ENCODE results near the gene ERP27.

Gene ERP27

DNA sequence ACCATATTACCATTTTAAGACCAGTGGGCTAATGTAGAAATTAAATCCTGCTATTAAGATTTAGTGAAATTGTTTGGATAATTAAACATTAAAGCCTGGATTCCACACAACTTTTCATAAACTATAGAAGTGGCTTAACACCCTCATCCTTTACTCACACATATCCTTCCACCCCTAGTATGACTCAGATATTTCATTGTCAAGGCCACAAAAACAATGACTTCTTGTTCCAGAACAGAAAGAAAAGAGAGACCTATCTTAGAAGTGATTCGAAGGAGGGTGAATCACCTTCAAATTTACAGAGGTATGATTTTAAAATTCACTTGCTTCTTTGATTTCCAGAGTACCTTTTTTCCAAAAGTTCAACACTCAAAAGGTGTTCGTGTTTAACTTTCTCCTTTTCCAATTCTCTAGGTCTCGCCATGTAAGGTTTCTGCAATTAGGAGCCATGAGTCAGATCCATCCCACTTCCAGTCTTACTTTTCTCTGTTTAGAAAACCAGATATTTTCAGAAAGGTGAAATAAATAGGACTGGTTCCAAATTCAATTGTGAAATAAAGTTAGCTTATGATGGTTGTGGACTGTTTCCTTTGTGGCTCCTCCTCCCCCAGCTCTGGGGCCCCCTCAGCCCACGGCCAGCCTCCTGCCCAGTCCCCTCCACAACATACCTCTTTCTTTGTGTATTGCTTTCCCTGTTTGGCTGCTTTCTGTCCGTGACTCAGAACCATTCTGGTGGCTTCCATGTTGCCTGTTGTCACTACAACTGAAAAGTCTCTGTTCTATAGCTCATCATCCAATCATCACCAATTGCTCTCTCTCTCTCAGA lies 28.0 kb downstream of the ERP27 start:
- no peak overlapping the region for H3K4me3 ChIP-seq (ENCODE audit: low read depth, low read length)
- DNase-seq (ENCODE audit: low read depth) = no peak

DNA sequence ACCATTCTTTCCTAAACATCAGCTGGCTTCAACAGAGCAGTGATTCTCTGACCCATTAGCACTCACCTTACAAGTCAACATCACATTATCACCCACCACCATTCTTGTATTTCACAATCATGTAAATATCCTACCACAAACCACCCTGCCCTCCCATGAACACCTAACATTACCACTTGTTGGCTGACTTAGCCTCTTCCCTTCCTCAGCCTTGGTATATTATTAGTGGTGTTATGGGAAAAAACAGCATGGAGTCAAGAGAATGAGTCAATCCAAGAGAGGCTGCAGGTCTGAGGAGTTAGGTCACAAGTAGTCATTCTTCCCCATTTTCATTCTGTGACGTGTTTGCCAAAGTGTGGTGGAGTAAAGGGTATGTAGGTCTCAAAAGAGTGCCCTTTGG lies 30.4 kb downstream of the ERP27 start:
- no peak overlapping the region for H3K4me3 ChIP-seq (ENCODE audit: low read depth, low read length)
- DNase-seq (ENCODE audit: low read depth) = no peak

DNA sequence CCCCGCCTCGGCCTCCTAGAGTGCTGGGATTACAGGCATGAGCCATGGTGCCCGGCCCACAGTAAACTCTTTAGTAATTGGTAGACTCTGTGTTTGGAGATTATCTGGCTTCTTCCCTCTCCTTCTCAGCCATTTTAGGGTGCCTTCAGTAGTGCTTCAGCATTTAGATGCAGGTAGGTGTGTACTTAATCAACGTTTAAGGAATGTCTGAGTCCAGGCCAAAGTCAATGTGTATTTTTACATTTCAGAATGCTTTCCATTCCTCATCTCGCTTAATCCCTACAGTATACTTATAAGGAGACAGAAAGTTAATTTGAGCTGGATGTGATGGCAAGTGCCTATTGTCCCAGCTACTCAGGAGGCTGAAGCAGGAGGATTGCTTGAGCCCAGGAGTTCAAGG lies 32.2 kb downstream of the ERP27 start:
- H3K4me3 ChIP-seq (ENCODE audit: low read depth, low read length) = no peak overlapping the region
- no peak for DNase-seq (ENCODE audit: low read depth)

DNA sequence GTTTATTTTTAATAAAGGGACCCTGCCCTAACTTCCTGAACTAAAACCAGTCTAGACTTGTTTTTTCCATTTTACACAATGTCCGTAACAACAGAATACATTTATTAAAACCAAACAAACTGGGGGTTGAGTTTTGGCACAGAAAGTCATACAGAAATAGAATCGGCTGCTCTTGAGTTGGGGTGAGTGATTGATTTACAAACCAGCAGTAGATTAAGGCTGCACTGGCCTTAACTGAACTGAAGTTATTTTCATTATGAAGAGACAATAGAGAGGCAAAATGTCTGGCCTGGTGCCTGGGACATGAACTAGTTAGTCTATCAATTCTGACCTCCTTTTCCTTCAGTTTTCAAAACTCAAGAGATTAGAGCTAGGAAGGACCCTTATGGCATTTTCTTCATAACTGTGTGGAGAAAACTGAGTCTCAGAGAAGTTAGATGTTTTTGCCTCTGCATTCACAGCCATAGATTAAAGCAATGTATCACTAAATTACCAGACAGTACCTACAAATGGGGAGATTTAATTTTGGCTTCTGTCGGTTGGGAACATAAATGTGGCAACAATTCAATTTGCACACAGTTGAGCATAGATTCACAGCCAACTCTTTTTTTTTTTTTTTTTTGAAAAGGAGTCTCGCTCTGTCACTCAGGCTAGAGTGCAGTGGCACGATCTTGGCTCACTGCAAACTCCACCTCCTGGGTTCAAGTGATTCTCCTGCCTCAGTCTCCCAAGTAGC lies 32.9 kb downstream of the ERP27 start:
- no peak overlapping the region for H3K4me3 ChIP-seq (ENCODE audit: low read depth, low read length)
- no peak for DNase-seq (ENCODE audit: low read depth)

DNA sequence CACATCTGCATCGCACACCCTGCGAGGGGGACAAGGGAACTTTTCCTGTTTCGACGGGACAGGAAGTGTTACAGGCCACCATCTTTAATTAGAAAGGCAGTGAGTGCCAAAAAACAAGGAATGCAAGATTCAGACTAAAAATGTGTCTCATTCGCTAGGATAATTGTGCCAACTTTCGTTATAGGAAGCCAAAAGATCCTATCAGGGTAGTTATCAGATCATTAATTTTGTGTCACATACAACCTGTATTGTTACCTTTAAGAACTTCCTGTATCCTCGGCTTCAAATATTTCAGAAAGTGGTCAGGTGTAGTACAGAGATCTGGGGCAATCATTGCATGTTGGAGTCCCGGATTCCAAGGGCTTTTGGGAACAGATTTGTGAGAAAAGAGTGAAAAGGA lies 33.5 kb downstream of the ERP27 start:
- DNase-seq (ENCODE audit: low read depth) = no peak
- H3K4me3 ChIP-seq (ENCODE audit: low read depth, low read length) = no peak overlapping the region

DNA sequence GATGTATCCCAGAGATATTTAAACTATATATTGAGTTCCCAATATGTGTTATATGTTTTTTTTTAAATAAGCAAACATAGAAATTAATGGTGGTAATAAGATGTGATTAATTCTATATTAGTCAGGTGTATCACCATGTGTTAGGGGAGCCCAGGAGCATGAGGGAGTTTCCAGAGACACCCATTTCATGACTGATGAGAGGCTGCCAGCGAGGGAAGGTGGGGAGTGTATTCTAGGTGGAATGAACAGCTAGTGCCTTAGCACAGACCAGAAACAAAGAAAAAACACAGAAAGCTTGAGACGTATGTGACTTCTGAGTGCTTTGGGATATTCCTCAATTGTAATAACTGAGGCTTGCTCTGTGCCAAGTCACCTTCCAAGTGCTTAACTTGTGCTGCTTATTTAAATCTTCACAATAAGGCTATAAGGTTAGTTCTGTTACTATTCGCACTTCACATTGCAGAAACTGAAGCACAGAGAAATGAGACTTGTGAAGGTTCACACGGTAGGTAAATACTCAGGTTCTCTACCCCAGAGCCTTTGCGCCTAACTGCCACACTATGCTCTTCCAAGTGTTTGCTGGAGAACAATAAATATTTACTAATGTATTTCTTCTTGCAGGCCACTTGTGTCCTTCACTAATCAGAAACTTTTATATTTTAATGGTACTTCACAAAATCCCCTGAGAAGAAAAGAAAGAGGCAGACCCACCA lies 34.8 kb downstream of the ERP27 start:
- no peak overlapping the region for H3K4me3 ChIP-seq (ENCODE audit: low read depth, low read length)
- DNase-seq (ENCODE audit: low read depth) = no peak

DNA sequence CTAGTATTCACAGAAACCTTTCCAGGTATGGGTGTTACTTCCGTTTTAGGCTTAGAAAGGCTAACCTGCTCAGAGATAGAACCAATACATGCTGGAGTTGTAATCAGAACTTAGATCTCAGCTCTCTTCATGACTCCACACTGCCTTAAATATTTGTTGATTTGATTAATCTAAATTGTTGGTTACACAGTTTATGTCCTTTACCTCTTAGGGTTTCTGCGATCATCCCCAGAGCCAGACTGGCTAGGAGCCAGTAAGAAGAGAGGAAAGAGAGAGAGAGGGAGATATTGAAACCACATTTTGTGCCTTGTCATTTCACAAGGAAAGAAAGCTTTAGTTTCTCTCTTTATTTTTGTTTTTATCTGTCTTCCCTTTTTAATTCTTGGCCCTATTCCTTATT lies 35.9 kb downstream of the ERP27 start:
- H3K4me3 ChIP-seq (ENCODE audit: low read depth, low read length) = no peak overlapping the region
- DNase-seq (ENCODE audit: low read depth) = no peak

DNA sequence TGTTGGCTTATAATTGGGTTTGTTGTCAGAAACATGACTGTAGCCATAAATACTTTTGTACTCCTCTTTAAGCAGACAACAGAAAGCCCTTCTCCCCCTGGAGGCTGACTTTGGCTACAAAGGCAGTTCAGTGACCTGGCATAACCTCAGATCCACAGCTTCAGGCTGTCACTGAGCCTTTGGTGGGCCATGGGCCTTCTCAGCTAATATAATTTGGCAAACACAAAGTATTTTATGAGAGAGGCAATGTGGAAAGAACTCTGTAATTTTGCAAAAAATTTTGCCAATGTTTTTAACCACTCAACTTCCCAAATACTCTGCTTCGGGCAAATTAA lies 37.1 kb downstream of the ERP27 start:
- no peak for DNase-seq (ENCODE audit: low read depth)
- H3K4me3 ChIP-seq (ENCODE audit: low read depth, low read length) = no peak overlapping the region

DNA sequence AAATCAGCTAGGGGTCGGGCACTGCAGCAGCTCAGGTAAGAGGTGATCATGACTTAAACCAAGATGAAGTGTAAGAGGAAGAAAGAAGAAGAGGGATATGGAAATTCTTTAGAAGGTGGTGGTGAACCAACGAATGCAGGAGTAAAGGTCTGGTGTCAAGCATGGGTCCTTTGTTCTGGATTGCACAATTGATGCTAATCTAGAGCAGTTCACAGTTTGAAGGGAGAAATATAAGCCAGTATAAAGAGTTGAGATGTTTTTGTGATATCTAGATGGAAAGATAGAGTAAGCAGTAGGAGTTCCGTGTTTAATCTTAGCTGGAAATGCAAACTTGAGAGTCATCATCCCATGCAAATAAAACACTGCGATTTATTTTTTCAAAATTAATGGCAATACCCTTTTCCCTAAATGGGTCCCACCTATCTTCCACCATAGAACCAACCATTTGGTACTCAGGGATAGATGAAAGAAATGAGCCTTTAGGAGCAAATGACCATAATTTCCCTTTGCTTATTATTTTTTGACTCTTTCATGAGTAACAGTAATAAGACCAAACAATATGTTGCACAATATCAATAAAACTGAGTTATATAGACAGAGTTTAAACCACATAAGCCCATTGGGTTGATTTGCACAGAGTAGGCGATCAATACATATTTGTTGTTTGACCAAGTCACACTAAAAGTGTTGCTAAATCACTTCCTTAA lies 37.7 kb downstream of the ERP27 start:
- H3K4me3 ChIP-seq (ENCODE audit: low read depth, low read length) = no peak overlapping the region
- no peak for DNase-seq (ENCODE audit: low read depth)

DNA sequence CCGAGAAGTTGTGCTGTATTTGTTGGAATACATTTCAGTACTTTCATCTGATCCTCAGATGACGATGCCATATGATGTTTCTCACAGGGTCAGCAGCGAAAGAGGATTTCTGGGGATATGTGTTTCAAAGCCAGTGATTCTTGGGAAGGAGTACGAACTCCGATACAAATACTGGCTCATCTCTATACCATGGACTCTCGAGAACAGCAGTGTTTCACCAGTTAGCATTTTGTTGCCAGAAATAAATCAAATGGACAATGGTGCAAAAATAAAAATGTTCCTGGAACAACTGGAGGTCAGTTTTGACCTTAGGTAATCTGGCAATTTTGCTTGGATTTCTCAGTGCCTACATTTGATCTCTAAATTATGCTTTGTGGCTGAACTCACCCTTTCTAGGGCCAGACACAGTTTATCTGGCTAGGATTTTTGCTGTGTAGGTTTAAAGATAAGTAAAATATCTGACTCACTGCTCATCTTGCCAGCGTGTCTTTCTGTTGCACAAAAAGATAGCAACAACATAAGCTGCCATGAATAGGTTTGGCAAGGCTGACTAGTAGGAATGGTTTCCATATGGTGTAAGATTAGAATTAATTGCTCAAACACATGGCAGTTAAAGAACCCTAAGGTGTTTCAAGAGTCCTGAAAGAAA lies 41.7 kb downstream of the ERP27 start:
- DNase-seq (ENCODE audit: low read depth) = peak; percentile 60
- H3K4me3 ChIP-seq (ENCODE audit: low read depth, low read length) = no peak overlapping the region

DNA sequence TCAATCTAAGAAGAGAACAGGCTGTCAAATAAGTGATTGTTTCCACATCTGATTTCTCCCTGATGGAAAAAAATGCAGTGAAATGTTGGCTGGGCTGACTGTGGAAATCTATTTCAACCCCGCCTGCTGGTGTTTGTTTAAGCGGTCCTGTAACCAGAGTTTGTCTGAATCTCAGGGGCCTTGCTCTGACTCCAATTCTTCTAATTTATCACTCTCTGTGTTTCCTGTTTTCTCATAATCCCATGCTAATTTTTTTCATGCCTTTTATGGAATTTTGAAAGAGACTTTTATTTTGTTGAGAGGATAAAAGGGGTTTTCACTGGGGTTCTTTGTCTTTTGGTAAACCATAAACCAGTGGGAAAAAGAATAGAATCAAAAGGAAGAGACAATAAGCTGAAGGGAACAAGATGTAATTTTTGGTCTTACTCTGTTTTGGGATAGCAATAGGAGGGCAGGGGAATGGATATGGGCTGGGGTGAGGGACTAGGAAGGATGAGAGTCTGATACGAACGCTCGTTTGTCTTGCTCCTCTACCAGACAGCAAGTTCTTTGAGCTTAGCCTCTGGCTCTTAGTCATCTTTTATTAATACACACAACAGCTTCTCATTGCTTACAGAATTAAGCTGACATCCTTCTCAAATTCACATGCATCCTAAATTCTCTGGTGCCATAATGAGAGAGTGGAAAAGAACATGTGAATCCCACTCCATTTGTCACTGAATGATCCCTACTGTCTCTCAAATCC lies 44.7 kb downstream of the ERP27 start:
- H3K4me3 ChIP-seq (ENCODE audit: low read depth, low read length) = no peak overlapping the region
- DNase-seq (ENCODE audit: low read depth) = no peak

DNA sequence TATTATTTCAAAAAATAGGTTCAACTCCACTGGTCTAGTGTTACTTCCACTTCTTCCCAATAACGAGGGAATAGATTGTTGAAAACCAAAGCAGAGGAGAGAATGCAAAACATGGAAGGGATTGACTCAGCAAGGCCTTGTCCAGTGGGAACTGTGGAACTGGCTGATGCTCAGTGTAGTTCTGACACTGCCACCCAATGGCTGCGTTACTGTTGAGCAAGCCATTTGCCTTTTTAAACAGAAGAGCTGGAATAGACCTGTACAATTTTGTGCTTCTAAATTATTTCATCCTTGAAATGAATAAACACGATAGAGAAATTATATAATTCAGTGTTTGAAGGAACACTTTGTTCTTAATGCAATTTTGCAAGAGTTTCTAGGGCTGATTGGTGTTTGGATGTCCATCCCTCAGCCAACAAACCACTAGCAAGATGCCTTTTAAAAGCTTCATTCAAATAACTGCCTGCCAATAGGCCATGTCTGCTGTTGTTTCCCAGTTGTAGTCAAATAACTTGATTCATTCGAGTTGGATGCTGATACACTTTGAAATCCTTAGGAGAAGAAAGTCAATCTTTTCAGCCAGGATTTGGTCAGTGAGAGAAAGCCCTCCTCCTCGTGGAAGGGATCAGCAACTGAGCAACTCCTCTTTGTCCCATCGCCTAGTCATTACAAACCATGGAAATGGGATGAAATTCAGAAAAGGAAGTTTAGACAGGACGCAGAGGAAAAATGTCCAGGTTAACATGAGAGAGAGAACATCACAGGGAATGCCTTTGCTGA lies 45.4 kb downstream of the ERP27 start:
- H3K4me3 ChIP-seq (ENCODE audit: low read depth, low read length) = no peak overlapping the region
- no peak for DNase-seq (ENCODE audit: low read depth)

DNA sequence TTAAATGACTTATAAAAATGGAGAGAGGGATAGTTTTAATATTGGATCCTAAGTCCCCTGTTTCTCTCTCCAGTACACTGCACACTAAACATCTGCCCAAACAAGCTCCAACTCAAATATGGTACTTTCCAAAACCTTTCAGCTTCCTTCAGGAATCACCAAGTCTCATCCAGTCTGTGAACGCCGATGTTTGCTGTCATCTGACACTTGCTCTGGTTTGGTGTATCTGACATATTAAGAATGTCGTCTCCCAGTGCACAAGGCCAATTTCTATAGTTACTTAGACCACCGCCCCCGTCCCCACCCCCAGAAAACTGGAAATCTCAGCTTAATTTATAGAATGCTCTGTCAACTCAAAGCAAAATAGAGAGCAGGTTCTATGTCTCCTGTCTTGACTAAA lies 47.6 kb downstream of the ERP27 start:
- no peak for DNase-seq (ENCODE audit: low read depth)
- no peak overlapping the region for H3K4me3 ChIP-seq (ENCODE audit: low read depth, low read length)

DNA sequence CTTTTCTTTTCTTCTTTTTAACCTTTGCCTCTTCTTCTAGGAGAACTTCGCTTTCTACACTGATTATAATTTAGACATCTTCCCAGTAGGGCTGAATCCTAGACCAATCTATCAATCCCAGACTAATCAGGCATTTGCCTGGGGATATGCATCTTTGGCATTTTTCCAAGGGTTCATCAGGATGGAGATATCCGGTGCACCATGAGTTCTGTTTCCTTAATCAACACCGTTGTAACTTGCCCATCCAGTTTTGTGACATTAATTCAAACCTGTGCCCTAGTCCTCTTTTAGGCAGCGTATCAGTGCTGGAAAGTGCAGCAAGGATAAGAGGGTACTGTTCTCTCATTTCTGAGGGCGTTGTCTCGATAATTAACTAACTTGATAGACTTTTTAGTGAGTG lies 52.1 kb downstream of the ERP27 start:
- DNase-seq (ENCODE audit: low read depth) = no peak

DNA sequence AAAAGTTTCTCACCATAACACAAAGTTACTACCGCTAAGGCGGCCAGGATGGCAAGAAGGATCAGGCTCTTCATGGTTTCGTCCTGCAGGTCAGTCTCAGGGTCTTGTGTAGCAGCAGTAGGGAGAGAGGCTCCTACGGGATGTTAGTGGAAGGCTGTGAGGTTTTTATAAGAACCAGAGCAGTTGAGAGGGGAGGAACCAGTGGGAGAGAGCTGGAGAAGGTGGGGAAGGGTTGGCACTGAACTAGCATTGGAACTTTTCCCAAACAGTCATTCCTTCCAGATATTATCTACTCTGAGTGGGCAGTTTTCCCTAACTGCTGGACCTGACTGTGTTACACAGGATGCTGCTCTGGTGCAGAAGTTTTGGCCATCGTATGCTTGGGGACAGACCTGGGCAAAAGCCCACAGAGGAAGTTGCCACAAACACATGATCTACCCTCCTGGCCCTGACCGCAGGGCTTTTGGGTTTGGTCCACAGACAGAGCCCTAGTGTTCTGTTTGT lies 52.6 kb downstream of the ERP27 start, which contains the start of gene MGP:
Gene MGP (minus strand): TSS at position 137 of the 504 bp plus-strand sequence. CDS start 63 bp downstream, at position 74.
- no peak for DNase-seq (ENCODE audit: low read depth)
- H3K4me3 ChIP-seq (ENCODE audit: low read depth, low read length) = peak within 1 kb of the TSS; percentile 7

More for the DNA sequence above, 52.1 kb downstream of the ERP27 start:
- H3K4me3 ChIP-seq (ENCODE audit: low read depth, low read length) = no peak overlapping the region

DNA sequence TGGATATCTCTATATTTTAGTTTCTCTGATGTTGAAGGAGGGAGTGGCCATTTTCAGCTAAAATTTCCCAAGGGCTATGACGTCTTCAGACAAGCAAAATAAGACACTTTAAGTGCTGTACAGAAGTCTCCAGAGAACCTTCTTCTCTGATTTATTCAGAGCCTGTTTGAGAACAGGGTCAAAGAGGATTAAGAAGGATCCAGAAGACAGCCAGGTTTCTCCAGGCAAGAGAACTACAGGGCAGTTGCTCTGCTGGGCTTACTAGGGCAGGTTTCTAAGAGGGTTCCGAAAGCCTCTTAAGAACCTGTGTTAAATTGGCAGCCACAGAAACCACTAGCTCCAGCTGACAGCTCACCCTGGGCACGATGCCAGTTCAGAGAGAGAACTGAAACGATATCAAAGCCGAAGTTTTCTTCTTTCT lies 53.9 kb downstream of the ERP27 start:
- peak; percentile 71 for DNase-seq (ENCODE audit: low read depth)
- no peak overlapping the region for H3K4me3 ChIP-seq (ENCODE audit: low read depth, low read length)

DNA sequence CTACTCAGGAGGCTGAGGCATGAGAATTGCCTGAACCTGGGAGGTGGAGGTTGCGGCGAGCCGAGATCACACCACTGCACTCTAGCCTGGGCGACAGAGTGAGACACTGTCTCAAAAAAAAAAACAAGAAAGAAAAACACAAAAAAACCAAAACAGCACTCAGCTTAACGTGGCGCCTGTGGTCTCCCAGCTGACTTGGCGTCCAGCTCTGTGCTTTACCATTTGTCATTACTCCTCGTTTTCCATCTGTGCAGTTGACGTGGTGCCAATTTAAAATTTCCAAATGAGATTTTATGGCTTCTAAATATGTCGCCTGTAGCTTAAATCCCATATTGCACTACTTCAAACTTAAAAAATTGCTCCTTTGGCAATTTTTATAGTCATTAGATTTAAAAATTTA lies 54.7 kb downstream of the ERP27 start:
- no peak for DNase-seq (ENCODE audit: low read depth)
- no peak overlapping the region for H3K4me3 ChIP-seq (ENCODE audit: low read depth, low read length)

Data from skeletal muscle cell (primary cell).